ENCODE data around the gene DCTN4. TPM values are rescaled to one million over a fixed set of nuclear protein-coding genes. Genes with fewer than 3 reads are reported as not detected.
A peak's percentile ranks its signal among the peaks of the same experiment; 100 is the strongest.

The DCTN4 gene
- total RNA-seq, 4 donors from 2014 or later: 48.5 to 59.7 (median 49.3) TPM

GRCh38 chr5:150738862-150739261 lies 20.0 kb downstream of the DCTN4 start:
- Histone ChIP-seq H3K27me3 (no peaks in the 10 kb centered on the region), H3K4me1 (peaks cover 3 to 11% (median 6%) of the 10 kb centered on the region in 4 donors), H3K9me3 (no peaks in the 10 kb centered on the region), H3K4me3 (no peak overlapping the region), H3K27ac (replicated peaks in 1 of 4) (no peak overlapping the region), H3K36me3 (peaks cover 5 to 43% (median 26%) of the 10 kb centered on the region in 4 donors)
- DNase-seq (ENCODE audit: extremely low spot score): no peak
- intact Hi-C loops (cut with DNase I): no loop called here
- 98% methylated on average over 7 of the region's 7 CpGs for WGBS
- TF ChIP-seq CTCF (IDR thresholded peaks at IDR 0.05) (no peak), POLR2A (IDR thresholded peaks at IDR 0.05; ENCODE audit: low read depth) (no peak), EP300 (IDR thresholded peaks at IDR 0.05) (no peak), POLR2AphosphoS5 (IDR thresholded peaks at IDR 0.05) (no peak)

DNA sequence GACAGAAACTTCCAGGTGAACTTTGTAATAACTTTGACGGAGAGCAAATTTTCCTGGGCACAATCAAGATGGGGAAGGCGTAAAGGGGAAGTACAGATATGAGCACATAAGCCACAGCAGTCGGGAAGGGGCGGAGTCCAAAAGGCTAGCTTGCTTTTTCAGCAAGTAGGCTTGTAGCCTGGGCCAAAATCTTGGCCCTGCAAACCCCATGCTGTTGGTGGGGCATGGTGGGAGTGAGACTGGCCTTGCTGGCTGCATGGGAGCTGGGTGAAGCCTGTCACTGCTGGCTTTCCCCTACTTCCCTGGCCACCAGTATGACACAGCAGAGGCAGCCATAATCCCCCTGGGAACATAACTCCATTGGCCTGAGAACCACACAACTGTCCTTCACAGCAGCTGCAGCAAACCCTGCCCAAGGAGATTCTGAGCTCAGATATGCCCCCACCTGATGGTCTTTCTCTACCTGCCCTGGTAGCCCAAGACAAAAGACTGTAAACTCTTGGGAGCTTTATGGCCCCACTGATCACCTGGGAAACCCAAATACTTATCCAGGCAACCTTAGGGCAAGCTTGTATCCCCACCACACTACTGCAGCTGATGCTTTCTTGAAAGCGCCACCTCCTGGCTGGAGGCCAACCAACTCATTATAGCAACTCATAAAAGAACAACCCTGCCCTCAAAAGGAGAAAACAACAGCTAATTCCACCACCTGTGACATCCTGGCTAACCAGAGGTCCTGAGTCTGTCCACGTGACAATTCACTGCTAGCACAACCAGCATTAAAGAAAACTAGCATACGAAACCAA lies 24.0 kb downstream of the DCTN4 start:
- H3K9me3 ChIP-seq: no peaks in the 10 kb centered on the region
- DNase-seq (ENCODE audit: extremely low spot score): no peak
- peak overlapping the region in 2 of 4 donors; percentile 15 to 44 for H3K27ac ChIP-seq (replicated peaks in 1 of 4)
- H3K4me3 ChIP-seq: no peak overlapping the region
- peak in 1 of 2 donors; percentile 15 for TF ChIP-seq POLR2AphosphoS5 (IDR thresholded peaks at IDR 0.05)
- no peak for TF ChIP-seq POLR2A (IDR thresholded peaks at IDR 0.05; ENCODE audit: low read depth)
- no peak for TF ChIP-seq CTCF (IDR thresholded peaks at IDR 0.05)
- H3K4me1 ChIP-seq: peaks cover 3 to 11% (median 6%) of the 10 kb centered on the region in 4 donors
- intact Hi-C loops (cut with DNase I): no loop called here
- H3K27me3 ChIP-seq: no peaks in the 10 kb centered on the region
- 85% methylated on average over 7 of the region's 7 CpGs for WGBS
- H3K36me3 ChIP-seq: peaks cover 29 to 49% (median 44%) of the 10 kb centered on the region in 4 donors

DNA sequence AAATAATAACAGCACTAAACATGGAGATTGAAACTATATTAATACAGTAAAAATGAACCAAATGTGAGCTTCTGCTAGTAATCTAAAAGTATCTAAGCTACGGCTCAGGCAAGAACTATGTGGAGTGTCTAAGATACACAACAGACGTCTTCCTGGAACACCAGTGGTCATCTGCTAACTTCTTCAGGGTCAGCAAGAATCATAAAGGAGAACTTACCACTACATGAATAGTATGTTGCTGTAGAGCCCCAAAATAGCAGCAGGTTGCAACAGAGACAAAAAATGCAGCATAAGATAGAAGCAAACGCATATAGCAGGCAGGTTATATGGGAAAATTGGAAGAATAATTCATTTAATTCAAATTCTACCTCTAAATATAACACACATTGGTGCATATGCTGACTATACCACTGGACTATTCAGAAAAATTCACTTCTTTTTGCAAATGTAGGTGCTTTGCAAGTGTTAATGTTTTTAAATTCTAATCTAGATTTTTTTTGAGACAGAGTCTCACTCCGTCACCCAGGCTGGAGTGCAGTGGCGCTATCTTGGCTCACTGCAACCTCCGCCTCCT lies 27.1 kb downstream of the DCTN4 start:
- Histone ChIP-seq H3K9me3 (no peaks in the 10 kb centered on the region), H3K4me3 (no peak overlapping the region), H3K4me1 (peaks cover 0 to 11% (median 6%) of the 10 kb centered on the region in 4 donors), H3K27ac (replicated peaks in 1 of 4) (peak overlapping the region in 1 of 4 donors; percentile 17), H3K27me3 (no peaks in the 10 kb centered on the region), H3K36me3 (peaks cover 38 to 77% (median 61%) of the 10 kb centered on the region in 4 donors)
- TF ChIP-seq POLR2A (IDR thresholded peaks at IDR 0.05; ENCODE audit: low read depth) (no peak), POLR2AphosphoS5 (IDR thresholded peaks at IDR 0.05) (peak in 1 of 2 donors; percentile 37), CTCF (IDR thresholded peaks at IDR 0.05) (no peak), EP300 (IDR thresholded peaks at IDR 0.05) (no peak)
- WGBS: 87% methylated on average over 6 of the region's 6 CpGs
- intact Hi-C loops (cut with DNase I): no loop called here
- no peak for DNase-seq (ENCODE audit: extremely low spot score)

DNA sequence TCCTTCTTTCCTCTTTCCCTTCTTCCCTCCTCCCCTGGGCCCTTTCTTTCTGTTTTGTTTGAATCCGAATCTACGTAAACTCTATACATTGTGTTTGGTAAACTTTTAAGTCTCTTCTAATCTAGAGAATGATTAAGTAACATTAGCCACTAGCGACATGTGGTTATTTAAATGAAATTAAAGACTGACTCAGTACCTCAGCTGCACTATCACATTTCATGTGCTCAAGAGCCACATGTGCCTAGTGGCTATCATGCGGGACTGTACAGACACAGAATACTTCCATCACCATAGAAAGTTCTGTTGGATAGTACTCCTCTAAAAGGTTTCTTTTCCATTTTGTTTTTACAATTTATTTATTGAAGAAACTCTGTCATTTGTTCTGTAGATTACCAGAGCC lies 29.0 kb downstream of the DCTN4 start:
- H3K27me3 ChIP-seq: no peaks in the 10 kb centered on the region
- no peak for DNase-seq (ENCODE audit: extremely low spot score)
- H3K9me3 ChIP-seq: no peaks in the 10 kb centered on the region
- TF ChIP-seq POLR2A (IDR thresholded peaks at IDR 0.05; ENCODE audit: low read depth) (no peak), EP300 (IDR thresholded peaks at IDR 0.05) (no peak), CTCF (IDR thresholded peaks at IDR 0.05) (no peak), POLR2AphosphoS5 (IDR thresholded peaks at IDR 0.05) (no peak)
- H3K4me1 ChIP-seq: peaks cover 0 to 4% (median under 1%) of the 10 kb centered on the region in 4 donors
- H3K4me3 ChIP-seq: no peak overlapping the region
- no peak overlapping the region for H3K27ac ChIP-seq (replicated peaks in 1 of 4)
- intact Hi-C loops (cut with DNase I): no loop called here
- 92% methylated on average over 4 of the region's 4 CpGs for WGBS
- H3K36me3 ChIP-seq: peaks cover 40 to 93% (median 69%) of the 10 kb centered on the region in 4 donors
